Activated T-helper 17 cell treated with anti-CD3 and anti-CD28 coated beads, Interleukin-2, amount 50 U/mL, for 72 hours (primary cell): ENCODE measurements around the gene HIPK2. TPM values are rescaled to one million over a fixed set of nuclear protein-coding genes. Genes with fewer than 3 reads are reported as not detected.
"Not testable (repeated sequence)": the region's sequence is repeated elsewhere in the genome, so short reads cannot be mapped to it uniquely, and the experiment has no call there.

Experiments used
- ATAC-seq: fragments of 150-1000 bp; cut with Tn5 transposase; replicated peaks from 2 replicates; pipeline ENCODE4 v1.10.0; 2021; ENCODE audit warnings: mild to moderate bottlenecking, moderate library complexity
- H3K27ac Mint-ChIP-seq: one replicate; pipeline ENCODE4 v1.8.0; 2022; ENCODE audit warnings: mixed read lengths
- H3K27me3 Mint-ChIP-seq: one replicate; pipeline ENCODE4 v1.8.0; 2022; ENCODE audit warnings: mixed read lengths
- H3K36me3 Mint-ChIP-seq: one replicate; pipeline ENCODE4 v1.8.0; 2022; ENCODE audit warnings: low read depth, mild to moderate bottlenecking, mixed read lengths
- H3K4me1 Mint-ChIP-seq: one replicate; pipeline ENCODE4 v1.8.0; 2022; ENCODE audit warnings: mixed read lengths
- H3K4me3 Mint-ChIP-seq: one replicate; pipeline ENCODE4 v1.8.0; 2022; ENCODE audit warnings: mild to moderate bottlenecking, mixed read lengths
- H3K9me3 Mint-ChIP-seq: one replicate; pipeline ENCODE4 v1.8.0; 2022; ENCODE audit warnings: mixed read lengths
- total RNA-seq, 2 donors: library from RNA; stranded (reverse); gene quantifications; one replicate each; pipeline ENCODE4 v1.2.3, GENCODE V29; 2022

The HIPK2 gene
- total RNA-seq, 2 donors from 2014 or later, result 44.2 to 46.9 TPM

GRCh38 chr7:139563856-139564255 is 213.9 kb downstream of the HIPK2 start:
- no peaks in the 10 kb centered on the region for H3K27me3 Mint-ChIP-seq

GRCh38 chr7:139562961-139563565 is 214.7 kb downstream of the HIPK2 start:
- Mint-ChIP-seq H3K27ac (no peak overlapping the region), H3K4me1 (peaks cover 17% of the 10 kb centered on the region), H3K9me3 (peaks cover 4% of the 10 kb centered on the region), H3K4me3 (no peak overlapping the region), H3K36me3 (peaks cover 5% of the 10 kb centered on the region), H3K27me3 (no peaks in the 10 kb centered on the region)
- ATAC-seq, result no peak

More at GRCh38 chr7:139563856-139564255, 213.9 kb downstream of the HIPK2 start:
- Mint-ChIP-seq H3K4me1 (peaks cover 18% of the 10 kb centered on the region), H3K36me3 (peaks cover 5% of the 10 kb centered on the region), H3K9me3 (peaks cover 4% of the 10 kb centered on the region), H3K27ac (no peak overlapping the region), H3K4me3 (no peak overlapping the region)
- ATAC-seq, result no peak

- Mint-ChIP-seq H3K9me3 (peaks cover 4% of the 10 kb centered on the region), H3K27ac (no peak overlapping the region), H3K4me3 (no peak overlapping the region), H3K27me3 (no peaks in the 10 kb centered on the region), H3K4me1 (peaks cover 14% of the 10 kb centered on the region), H3K36me3 (peaks cover 5% of the 10 kb centered on the region)
- ATAC-seq, result no peak
Measured at GRCh38 chr7:139562491-139562890, 215.3 kb downstream of the HIPK2 start.

GRCh38 chr7:139560678-139561077 is 217.1 kb downstream of the HIPK2 start:
- ATAC-seq, result no peak
- H3K27me3 Mint-ChIP-seq, result no peaks in the 10 kb centered on the region
- peaks cover 4% of the 10 kb centered on the region for H3K4me1 Mint-ChIP-seq
- H3K4me3 Mint-ChIP-seq, result no peak overlapping the region
- H3K9me3 Mint-ChIP-seq, result peaks cover 4% of the 10 kb centered on the region
- peaks cover 5% of the 10 kb centered on the region for H3K36me3 Mint-ChIP-seq
- no peak overlapping the region for H3K27ac Mint-ChIP-seq

- Mint-ChIP-seq H3K4me1 (peaks cover 4% of the 10 kb centered on the region), H3K27ac (no peak overlapping the region), H3K27me3 (peaks cover under 1% of the 10 kb centered on the region), H3K9me3 (peaks cover 4% of the 10 kb centered on the region), H3K36me3 (peaks cover 5% of the 10 kb centered on the region), H3K4me3 (no peak overlapping the region)
- ATAC-seq, result no peak
Measured at GRCh38 chr7:139560199-139560598, 217.6 kb downstream of the HIPK2 start.

GRCh38 chr7:139559364-139560105 is 218.3 kb downstream of the HIPK2 start:
- peaks cover 5% of the 10 kb centered on the region for H3K36me3 Mint-ChIP-seq
- peaks cover 3% of the 10 kb centered on the region for H3K27me3 Mint-ChIP-seq
- H3K4me3 Mint-ChIP-seq, result no peak overlapping the region
- H3K27ac Mint-ChIP-seq, result no peak overlapping the region
- no peak for ATAC-seq
- peaks cover 4% of the 10 kb centered on the region for H3K4me1 Mint-ChIP-seq
- H3K9me3 Mint-ChIP-seq, result peaks cover 4% of the 10 kb centered on the region

GRCh38 chr7:139557857-139558581 is 219.8 kb downstream of the HIPK2 start:
- Mint-ChIP-seq H3K27me3 (peaks cover 3% of the 10 kb centered on the region), H3K36me3 (peaks cover 5% of the 10 kb centered on the region), H3K4me1 (no peaks in the 10 kb centered on the region), H3K9me3 (peaks cover 4% of the 10 kb centered on the region), H3K4me3 (no peak overlapping the region), H3K27ac (no peak overlapping the region)
- ATAC-seq, result no peak

- not testable (repeated sequence) for H3K9me3 Mint-ChIP-seq, H3K27me3 Mint-ChIP-seq, ATAC-seq, H3K36me3 Mint-ChIP-seq, H3K4me3 Mint-ChIP-seq, H3K27ac Mint-ChIP-seq, H3K4me1 Mint-ChIP-seq
Measured at GRCh38 chr7:139553991-139554700, 223.7 kb downstream of the HIPK2 start.

GRCh38 chr7:139548302-139549028 is 229.3 kb downstream of the HIPK2 start:
- no peak overlapping the region for H3K27ac Mint-ChIP-seq
- H3K27me3 Mint-ChIP-seq, result no peaks in the 10 kb centered on the region
- no peak overlapping the region for H3K4me3 Mint-ChIP-seq
- ATAC-seq, result no peak
- no peaks in the 10 kb centered on the region for H3K4me1 Mint-ChIP-seq
- no peaks in the 10 kb centered on the region for H3K36me3 Mint-ChIP-seq
- no peaks in the 10 kb centered on the region for H3K9me3 Mint-ChIP-seq

GRCh38 chr7:139544645-139545044 is 233.2 kb downstream of the HIPK2 start:
- no peaks in the 10 kb centered on the region for H3K4me1 Mint-ChIP-seq
- H3K27me3 Mint-ChIP-seq, result no peaks in the 10 kb centered on the region
- H3K4me3 Mint-ChIP-seq, result no peak overlapping the region
- no peak for ATAC-seq
- no peak overlapping the region for H3K27ac Mint-ChIP-seq
- H3K36me3 Mint-ChIP-seq, result no peaks in the 10 kb centered on the region
- no peaks in the 10 kb centered on the region for H3K9me3 Mint-ChIP-seq

GRCh38 chr7:139543801-139544603 is 233.8 kb downstream of the HIPK2 start:
- ATAC-seq, result no peak
- H3K36me3 Mint-ChIP-seq, result no peaks in the 10 kb centered on the region
- H3K4me3 Mint-ChIP-seq, result no peak overlapping the region
- no peak overlapping the region for H3K27ac Mint-ChIP-seq
- H3K9me3 Mint-ChIP-seq, result no peaks in the 10 kb centered on the region
- no peaks in the 10 kb centered on the region for H3K27me3 Mint-ChIP-seq
- H3K4me1 Mint-ChIP-seq, result no peaks in the 10 kb centered on the region

GRCh38 chr7:139542308-139543151 is 235.3 kb downstream of the HIPK2 start:
- Mint-ChIP-seq H3K36me3 (no peaks in the 10 kb centered on the region), H3K4me1 (no peaks in the 10 kb centered on the region), H3K27me3 (no peaks in the 10 kb centered on the region), H3K9me3 (no peaks in the 10 kb centered on the region), H3K27ac (no peak overlapping the region), H3K4me3 (no peak overlapping the region)
- no peak for ATAC-seq
